Uterus (tissue), 4 donors: ENCODE data around the gene RGS7. TPM values are rescaled to one million over a fixed set of nuclear protein-coding genes. Genes with fewer than 3 reads are reported as not detected.

Experiments
- DNase-seq, 2 donors: peaks; one replicate each; pipeline ENCODE4 v3.0.0-alpha.2; 2019 to 2020
- H3K27ac ChIP-seq, 2 donors: fragments of 200-600 bp; sonication (generic); 1 replicate in 1 of 2; 2 replicates in 1 of 2; pipeline ENCODE4 v1.5.1; 2016 to 2018
- H3K27me3 ChIP-seq, 2 donors: fragments of 200-600 bp; sonication (generic); one replicate each; pipeline ENCODE4 v1.5.1; 2018 to 2019; ENCODE audit warnings: control low read depth in 1 of 2
- H3K36me3 ChIP-seq, 2 donors: fragments of 200-600 bp; sonication (generic); one replicate each; pipeline ENCODE4 v1.5.1; 2019; ENCODE audit warnings: control low read depth in 1 of 2
- H3K4me1 ChIP-seq, 2 donors: fragments of 200-600 bp; sonication (generic); one replicate each; pipeline ENCODE4 v1.5.1; 2018 to 2019; ENCODE audit warnings: control low read depth in 1 of 2
- H3K4me3 ChIP-seq, 2 donors: fragments of 200-600 bp; sonication (generic); 1 replicate in 1 of 2; 2 replicates in 1 of 2; pipeline ENCODE4 v1.5.1; 2018 to 2019; ENCODE audit warnings: mild to moderate bottlenecking in 1 of 2
- H3K9me3 ChIP-seq, 2 donors: fragments of 200-600 bp; sonication (generic); one replicate each; pipeline ENCODE4 v1.5.1; 2019; ENCODE audit warnings: control low read depth in 1 of 2
- CTCF ChIP-seq, 4 experiments: fragments of 200-600 bp in 2 of 4; fragments of 450-650 bp in 2 of 4; sonication (generic) in 2 of 4; IDR thresholded peaks; one replicate each; pipeline ENCODE4 v1.5.1; 2016 to 2019; ENCODE audit warnings: antibody characterized with exemption in 4 of 4, mild to moderate bottlenecking in 2 of 4, moderate library complexity in 1 of 4
- POLR2A ChIP-seq, 2 donors: fragments of 450-650 bp; IDR thresholded peaks; one replicate each; pipeline ENCODE4 v1.6.1; 2016; ENCODE audit warnings: antibody characterized with exemption in 2 of 2, mild to moderate bottlenecking in 1 of 2, moderate library complexity in 1 of 2
- intact Hi-C: fragments of 100-400 bp; cut with DNase I; formaldehyde crosslinking; loops from one replicate; pipeline ENCODE4 v1.15.1; 2023; ENCODE audit warnings: low total_unique reads
- total RNA-seq, 4 donors: library from RNA; depleted of rRNA in 3 of 4; stranded (reverse); fragments of >200 nt in 3 of 4; gene quantifications; one replicate each; pipeline versions ENCODE4 v1.1.0 to v1.2.4, GENCODE V29; 2014 to 2023
- donor health status: DM: yes; HTN: yes; CAD: no.

RGS7 gene
- total RNA-seq, 4 donors from 2014 or later: 0.62 TPM; not detected in 3

GRCh38 chr1:241181471-241181870 lies 175.5 kb downstream of the RGS7 start:
- H3K4me3 ChIP-seq: no peak overlapping the region

GRCh38 chr1:241180569-241180968 lies 176.4 kb downstream of the RGS7 start:
- no peaks in the 10 kb centered on the region for H3K36me3 ChIP-seq
- H3K4me1 ChIP-seq: no peaks in the 10 kb centered on the region
- intact Hi-C loops: no loop called here
- H3K27me3 ChIP-seq: no peaks in the 10 kb centered on the region
- H3K4me3 ChIP-seq: no peak overlapping the region
- H3K9me3 ChIP-seq: no peaks in the 10 kb centered on the region
- TF ChIP-seq CTCF (IDR thresholded peaks at IDR 0.05): no peak
- TF ChIP-seq POLR2A (IDR thresholded peaks at IDR 0.05): no peak
- no peak overlapping the region for H3K27ac ChIP-seq
- no peak for DNase-seq

More at GRCh38 chr1:241181471-241181870, 175.5 kb downstream of the RGS7 start:
- Histone ChIP-seq H3K36me3 (no peaks in the 10 kb centered on the region), H3K4me1 (no peaks in the 10 kb centered on the region), H3K27ac (no peak overlapping the region), H3K9me3 (no peaks in the 10 kb centered on the region), H3K27me3 (no peaks in the 10 kb centered on the region)
- intact Hi-C loops: no loop called here
- no peak for DNase-seq
- TF ChIP-seq POLR2A (IDR thresholded peaks at IDR 0.05) (no peak), CTCF (IDR thresholded peaks at IDR 0.05) (no peak)

- no peaks in the 10 kb centered on the region for H3K4me1 ChIP-seq
- H3K4me3 ChIP-seq: no peak overlapping the region
- no peaks in the 10 kb centered on the region for H3K27me3 ChIP-seq
- TF ChIP-seq POLR2A (IDR thresholded peaks at IDR 0.05): no peak
- no peak for TF ChIP-seq CTCF (IDR thresholded peaks at IDR 0.05)
- intact Hi-C loops: no loop called here
- H3K27ac ChIP-seq: no peak overlapping the region
- no peaks in the 10 kb centered on the region for H3K9me3 ChIP-seq
- no peak for DNase-seq
- H3K36me3 ChIP-seq: no peaks in the 10 kb centered on the region
Measured at GRCh38 chr1:241177660-241178059, 179.3 kb downstream of the RGS7 start.

- TF ChIP-seq CTCF (IDR thresholded peaks at IDR 0.05) (no peak), POLR2A (IDR thresholded peaks at IDR 0.05) (no peak)
- H3K27me3 ChIP-seq: no peaks in the 10 kb centered on the region
- no peaks in the 10 kb centered on the region for H3K4me1 ChIP-seq
- H3K9me3 ChIP-seq: no peaks in the 10 kb centered on the region
- DNase-seq: no peak
- H3K27ac ChIP-seq: no peak overlapping the region
- no peaks in the 10 kb centered on the region for H3K36me3 ChIP-seq
- H3K4me3 ChIP-seq: no peak overlapping the region
- intact Hi-C loops: no loop called here
Measured at GRCh38 chr1:241172486-241172885, 184.5 kb downstream of the RGS7 start.

- TF ChIP-seq POLR2A (IDR thresholded peaks at IDR 0.05): no peak
- TF ChIP-seq CTCF (IDR thresholded peaks at IDR 0.05): no peak
- intact Hi-C loops: no loop called here
- no peak overlapping the region for H3K27ac ChIP-seq
- no peaks in the 10 kb centered on the region for H3K4me1 ChIP-seq
- no peak for DNase-seq
- H3K36me3 ChIP-seq: no peaks in the 10 kb centered on the region
- no peak overlapping the region for H3K4me3 ChIP-seq
- H3K27me3 ChIP-seq: no peaks in the 10 kb centered on the region
- H3K9me3 ChIP-seq: no peaks in the 10 kb centered on the region
Measured at GRCh38 chr1:241171991-241172390, 185.0 kb downstream of the RGS7 start.
